ENCODE results near the gene SLC17A7. TPM values are rescaled to one million over a fixed set of nuclear protein-coding genes. Genes with fewer than 3 reads are reported as not detected.

Gene SLC17A7
- total RNA-seq, 1 experiment from 2014 or later, result 1.8 TPM

GRCh38 chr19:49436381-49437017, 4.8 kb downstream of the SLC17A7 start:
- TF ChIP-seq POLR2A (IDR thresholded peaks at IDR 0.05; ENCODE audit: borderline replicate concordance, extremely low read depth, insufficient read depth, insufficient read length), result no peak
- no peak for TF ChIP-seq REST (IDR thresholded peaks at IDR 0.05; ENCODE audit: low read depth)
- TF ChIP-seq, protein P1, sequence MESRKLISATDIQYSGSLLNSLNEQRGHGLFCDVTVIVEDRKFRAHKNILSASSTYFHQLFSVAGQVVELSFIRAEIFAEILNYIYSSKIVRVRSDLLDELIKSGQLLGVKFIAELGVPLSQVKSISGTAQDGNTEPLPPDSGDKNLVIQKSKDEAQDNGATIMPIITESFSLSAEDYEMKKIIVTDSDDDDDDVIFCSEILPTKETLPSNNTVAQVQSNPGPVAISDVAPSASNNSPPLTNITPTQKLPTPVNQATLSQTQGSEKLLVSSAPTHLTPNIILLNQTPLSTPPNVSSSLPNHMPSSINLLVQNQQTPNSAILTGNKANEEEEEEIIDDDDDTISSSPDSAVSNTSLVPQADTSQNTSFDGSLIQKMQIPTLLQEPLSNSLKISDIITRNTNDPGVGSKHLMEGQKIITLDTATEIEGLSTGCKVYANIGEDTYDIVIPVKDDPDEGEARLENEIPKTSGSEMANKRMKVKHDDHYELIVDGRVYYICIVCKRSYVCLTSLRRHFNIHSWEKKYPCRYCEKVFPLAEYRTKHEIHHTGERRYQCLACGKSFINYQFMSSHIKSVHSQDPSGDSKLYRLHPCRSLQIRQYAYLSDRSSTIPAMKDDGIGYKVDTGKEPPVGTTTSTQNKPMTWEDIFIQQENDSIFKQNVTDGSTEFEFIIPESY (IDR thresholded peaks at IDR 0.05; ENCODE audit: extremely low read depth, insufficient replicate concordance, low read length), result no peak
- no peak for TF ChIP-seq JUND (IDR thresholded peaks at IDR 0.05)
- no peak for TF ChIP-seq CTCF (IDR thresholded peaks at IDR 0.05 in 2 of 3, conservative IDR thresholded peaks at IDR 0.05 in 1 of 3; ENCODE audit: borderline replicate concordance in 1 of 3, insufficient read depth in 1 of 3, low read depth in 2 of 3, low read length in 2 of 3)
- no peak for TF ChIP-seq CEBPB (IDR thresholded peaks at IDR 0.05; ENCODE audit: low read depth)
- TF ChIP-seq SIN3A (IDR thresholded peaks at IDR 0.05; ENCODE audit: low read depth), result no peak
- no peak for TF ChIP-seq EZH2phosphoT487 (IDR thresholded peaks at IDR 0.05; ENCODE audit: borderline replicate concordance)
- TF ChIP-seq ELF1 (IDR thresholded peaks at IDR 0.05; ENCODE audit: borderline replicate concordance, low read depth), result no peak
- no peak for TF ChIP-seq ZNF274 (IDR thresholded peaks at IDR 0.05; ENCODE audit: low read depth, low read length)
- TF ChIP-seq POLR2AphosphoS5 (IDR thresholded peaks at IDR 0.05; ENCODE audit: low read depth, low read length), result no peak
- TF ChIP-seq MAX (IDR thresholded peaks at IDR 0.05), result no peak
- TF ChIP-seq ZFX (IDR thresholded peaks at IDR 0.05), result no peak
- no peak for TF ChIP-seq RAD21 (IDR thresholded peaks at IDR 0.05; ENCODE audit: low read depth)
- TF ChIP-seq SP1 (IDR thresholded peaks at IDR 0.05; ENCODE audit: low read depth), result no peak
- TF ChIP-seq FOSL1 (IDR thresholded peaks at IDR 0.05; ENCODE audit: low read depth), result no peak
- no peak for TF ChIP-seq EGR1 (IDR thresholded peaks at IDR 0.05; ENCODE audit: low read depth)
- TF ChIP-seq CBX3 (IDR thresholded peaks at IDR 0.05; ENCODE audit: low read depth), result no peak
- no peak for TF ChIP-seq SRF (IDR thresholded peaks at IDR 0.05; ENCODE audit: low read depth)
- CTCF ChIA-PET, result no interaction called here
- no peak overlapping the region for H3K4me3 ChIP-seq (replicated peaks in 1 of 2; ENCODE audit: low read depth in 1 of 2, low read length in 2 of 2)
- intact Hi-C loops (cut with micrococcal nuclease), result no loop called here
- no TSS peak for BruUV-seq (replicated peaks)
- H3K9me2 ChIP-seq (ENCODE audit: insufficient read depth), result no peaks in the 10 kb centered on the region
- no peaks in the 10 kb centered on the region for H3K36me3 ChIP-seq (ENCODE audit: control insufficient read depth in 1 of 2, insufficient read depth in 2 of 2, low read length in 2 of 2)
- H2AFZ ChIP-seq (ENCODE audit: low read depth, low read length, poor library complexity, severe bottlenecking), result no peak overlapping the region
- H3K27ac ChIP-seq (ENCODE audit: low read depth, low read length), result no peak overlapping the region
- DNase-seq (ENCODE audit: low read depth, low spot score) (no peak), ATAC-seq (peak; percentile 68)
- H3K4me2 ChIP-seq (ENCODE audit: low read length), result no peak overlapping the region
- H4K20me1 ChIP-seq (ENCODE audit: insufficient read depth), result no peaks in the 10 kb centered on the region
- H3K79me2 ChIP-seq (ENCODE audit: insufficient read depth, low read length), result no peaks in the 10 kb centered on the region
- H3K9me3 ChIP-seq (ENCODE audit: control insufficient read depth in 1 of 2, insufficient read depth in 1 of 2, low read depth in 1 of 2, low read length in 2 of 2), result no peaks in the 10 kb centered on the region
- POLR2A ChIA-PET, result no interaction called here
- H3K27me3 ChIP-seq (ENCODE audit: insufficient read depth, low read length), result peaks cover 21% of the 10 kb centered on the region
- peaks cover 0 to 4% of the 10 kb centered on the region in 2 experiments; a peak in 1 of 4 replicates for H3K4me1 ChIP-seq (ENCODE audit: control insufficient read depth in 1 of 2, insufficient read depth in 2 of 2, low read length in 2 of 2)
- RAD21 ChIA-PET (ENCODE audit: low non-redundant PET in 1 of 2, low total read pairs in 2 of 2, uncharacterized antibody in 2 of 2, unreplicated experiment in 2 of 2), result no interaction called here
- no peak overlapping the region for H3K9ac ChIP-seq (ENCODE audit: low read length)
